CD4-positive, alpha-beta T cell (primary cell): ENCODE data around the gene EFNA4. TPM values are rescaled to one million over a fixed set of nuclear protein-coding genes. Genes with fewer than 3 reads are reported as not detected.

Experiments used
- ATAC-seq: fragments of 200-7000 bp; cut with Tn5 transposase; one replicate; pipeline ENCODE4 v1.10.0; 2022; ENCODE audit warnings: mild to moderate bottlenecking; ENCODE audit not compliant: poor library complexity
- CTCF ChIA-PET: fragments of 350-600 bp; sonication (Branson Sonifier 250); formaldehyde crosslinking; loops from one replicate; lab custom pipeline; 2021; ENCODE audit warnings: antibody characterized with exemption, inconsistent platforms; lab: Charles Lee
- POLR2A ChIA-PET: fragments of 350-600 bp; sonication (Branson Sonifier 250); formaldehyde crosslinking; loops from one replicate; lab custom pipeline; 2021; ENCODE audit warnings: antibody characterized with exemption, inconsistent platforms; lab: Charles Lee
- DNase-seq, 14 experiments: peaks; one replicate each; pipeline ENCODE4 v3.0.0-alpha.2; 2013 to 2020; ENCODE audit warnings: mixed read lengths in 2 of 14
- H3K27ac ChIP-seq, 2 donors: one replicate each; pipeline versions ENCODE4 v1.5.1 to v1.7.0; 2013; ENCODE audit warnings: low read length in 2 of 2, low read depth in 1 of 2, mild to moderate bottlenecking in 1 of 2
- H3K27me3 ChIP-seq, 2 experiments: 1 replicate in 1 of 2; 2 replicates in 1 of 2; pipeline versions ENCODE4 v1.6.1 to v1.7.0; 2013; ENCODE audit warnings: low read length in 2 of 2, control low read depth in 1 of 2, mild to moderate bottlenecking in 1 of 2, moderate library complexity in 1 of 2; ENCODE audit not compliant: insufficient read depth in 2 of 2, control insufficient read depth in 1 of 2
- H3K36me3 ChIP-seq: one replicate; pipeline ENCODE4 v1.6.1; 2013; ENCODE audit warnings: low read length, control low read depth; ENCODE audit not compliant: insufficient read depth
- H3K4me1 ChIP-seq: one replicate; pipeline ENCODE4 v1.6.1; 2013; ENCODE audit warnings: low read length, control low read depth; ENCODE audit not compliant: insufficient read depth
- H3K4me3 ChIP-seq: one replicate; pipeline ENCODE4 v1.5.1; 2013; ENCODE audit warnings: mild to moderate bottlenecking, low read length, moderate library complexity
- H3K9me3 ChIP-seq, 2 experiments: 1 replicate in 1 of 2; 2 replicates in 1 of 2; pipeline versions ENCODE4 v1.6.1 to v1.7.0; 2013; ENCODE audit warnings: low read length in 2 of 2, mild to moderate bottlenecking in 2 of 2, control low read depth in 1 of 2, moderate library complexity in 1 of 2; ENCODE audit not compliant: control insufficient read depth in 1 of 2, insufficient read depth in 1 of 2
- H3K27ac Mint-ChIP-seq: one replicate; pipeline ENCODE4 v1.8.0; 2020; ENCODE audit warnings: mixed read lengths
- H3K27me3 Mint-ChIP-seq: one replicate; pipeline ENCODE4 v1.8.0; 2021; ENCODE audit warnings: mixed read lengths
- H3K36me3 Mint-ChIP-seq: one replicate; pipeline ENCODE4 v1.8.0; 2021; ENCODE audit warnings: low read depth, mixed read lengths
- H3K4me1 Mint-ChIP-seq: one replicate; pipeline ENCODE4 v1.8.0; 2021; ENCODE audit warnings: low read depth, mixed read lengths
- H3K4me3 Mint-ChIP-seq: one replicate; pipeline ENCODE4 v1.8.0; 2020; ENCODE audit warnings: mild to moderate bottlenecking, mixed read lengths
- H3K9me3 Mint-ChIP-seq: one replicate; pipeline ENCODE4 v1.8.0; 2020; ENCODE audit warnings: mixed read lengths
- CTCF ChIP-seq: fragments of 200-600 bp; IDR thresholded peaks from one replicate; pipeline ENCODE4 v1.8.0; 2022; ENCODE audit warnings: antibody characterized with exemption, mild to moderate bottlenecking
- intact Hi-C, 2 experiments: fragments of 100-400 bp; cut with DNase I in 1 of 2; cut with micrococcal nuclease in 1 of 2; formaldehyde crosslinking; loops; one replicate each; pipeline versions ENCODE4 v1.15.1 to v1.9.0; 2023 to 2025; cut with DNase I, micrococcal nuclease
- total RNA-seq, 174 experiments: library from RNA in 2 of 174; stranded (reverse) in 2 of 174; gene quantifications; one replicate each; pipeline ENCODE4 v1.2.3 and lab custom pipeline; 2021 to 2026

EFNA4 gene
- total RNA-seq, 2 experiments from 2014 or later: 2.4 to 3.3 TPM

DNA sequence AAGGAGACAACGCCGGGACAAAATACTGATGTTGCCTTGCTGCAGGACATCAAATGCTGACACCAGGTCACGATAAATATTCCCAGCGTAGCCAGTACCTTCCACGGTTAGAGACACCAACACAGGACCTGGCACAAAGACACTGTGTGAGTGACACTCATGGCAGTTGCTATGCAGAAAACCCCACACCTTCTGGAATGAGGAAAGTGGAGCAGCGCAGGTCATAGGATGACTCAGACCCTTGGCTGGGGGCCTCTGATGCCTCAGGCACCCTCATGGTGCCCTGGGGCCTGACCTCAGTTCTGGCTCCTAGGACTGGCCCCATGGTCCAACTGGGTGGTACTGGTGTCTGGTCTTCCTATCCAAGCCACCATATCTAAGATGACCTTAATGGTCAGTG lies 37.0 kb upstream of the EFNA4 start:
- no peaks in the 10 kb centered on the region for H3K27me3 Mint-ChIP-seq
- H3K27ac Mint-ChIP-seq: no peak overlapping the region
- no peak for ATAC-seq
- intact Hi-C loops: loop anchor here in 1 of 2 experiments (10.0 kb wide), 1 partner anchor 362 kb away; no protein-coding TSS in a partner anchor
- no peak overlapping the region for H3K27ac ChIP-seq
- no peaks in the 10 kb centered on the region for H3K27me3 ChIP-seq
- H3K4me3 ChIP-seq: no peak overlapping the region
- H3K36me3 ChIP-seq: no peaks in the 10 kb centered on the region
- peaks cover 6% of the 10 kb centered on the region for H3K4me1 ChIP-seq
- no peak for TF ChIP-seq CTCF
- H3K4me3 Mint-ChIP-seq: no peak overlapping the region
- no peaks in the 10 kb centered on the region for H3K9me3 Mint-ChIP-seq
- H3K36me3 Mint-ChIP-seq: no peaks in the 10 kb centered on the region
- no peak for DNase-seq
- H3K9me3 ChIP-seq: no peaks in the 10 kb centered on the region
- ChIA-PET POLR2A (no interaction called here), CTCF (no interaction called here)
- H3K4me1 Mint-ChIP-seq: peaks cover 9% of the 10 kb centered on the region

- ATAC-seq (no peak), DNase-seq (no peak)
- POLR2A ChIA-PET: no interaction called here
- no peak for TF ChIP-seq CTCF
- CTCF ChIA-PET: no interaction called here
- H3K27me3 ChIP-seq: no peaks in the 10 kb centered on the region
- Mint-ChIP-seq H3K36me3 (no peaks in the 10 kb centered on the region), H3K27me3 (no peaks in the 10 kb centered on the region), H3K4me1 (no peaks in the 10 kb centered on the region), H3K4me3 (no peak overlapping the region), H3K27ac (no peak overlapping the region), H3K9me3 (no peaks in the 10 kb centered on the region)
- no peaks in the 10 kb centered on the region for H3K4me1 ChIP-seq
- no peak overlapping the region for H3K27ac ChIP-seq
- H3K4me3 ChIP-seq: no peak overlapping the region
- intact Hi-C loops: loop anchor here in 1 of 2 experiments (10.0 kb wide), 2 partner anchors 125 to 365 kb away; no protein-coding TSS in a partner anchor
- H3K9me3 ChIP-seq: no peaks in the 10 kb centered on the region
- no peaks in the 10 kb centered on the region for H3K36me3 ChIP-seq
Observed at GRCh38 chr1:155029513-155030242, 33.9 kb upstream of the EFNA4 start.

GRCh38 chr1:155030243-155030795 lies 33.2 kb upstream of the EFNA4 start:
- Mint-ChIP-seq H3K27me3 (no peaks in the 10 kb centered on the region), H3K4me1 (no peaks in the 10 kb centered on the region), H3K36me3 (no peaks in the 10 kb centered on the region), H3K27ac (no peak overlapping the region), H3K4me3 (no peak overlapping the region), H3K9me3 (no peaks in the 10 kb centered on the region)
- TF ChIP-seq CTCF: no peak
- POLR2A ChIA-PET: no interaction called here
- CTCF ChIA-PET: no interaction called here
- H3K36me3 ChIP-seq: no peaks in the 10 kb centered on the region
- H3K9me3 ChIP-seq: no peaks in the 10 kb centered on the region
- ATAC-seq (no peak), DNase-seq (no peak)
- no peaks in the 10 kb centered on the region for H3K4me1 ChIP-seq
- H3K4me3 ChIP-seq: no peak overlapping the region
- H3K27me3 ChIP-seq: no peaks in the 10 kb centered on the region
- no peak overlapping the region for H3K27ac ChIP-seq
- intact Hi-C loops: loop anchor here in 1 of 2 experiments (10.0 kb wide), 1 partner anchor 124 kb away; no protein-coding TSS in a partner anchor
